ENCODE measurements around the gene PHACTR2.

- TF ChIP-seq TAF1 (IDR thresholded peaks at IDR 0.05; ENCODE audit: low read depth, low read length) (no peak), POLR2A (IDR thresholded peaks at IDR 0.05; ENCODE audit: low read depth, low read length) (no peak), POLR2AphosphoS5 (IDR thresholded peaks at IDR 0.05; ENCODE audit: low read depth, low read length) (no peak)
These were observed 31.1 kb downstream of the PHACTR2 start for GRCh38 chr6:143708889-143709288.
